ENCODE measurements around the gene DYNC2H1.

DYNC2H1 gene

DNA sequence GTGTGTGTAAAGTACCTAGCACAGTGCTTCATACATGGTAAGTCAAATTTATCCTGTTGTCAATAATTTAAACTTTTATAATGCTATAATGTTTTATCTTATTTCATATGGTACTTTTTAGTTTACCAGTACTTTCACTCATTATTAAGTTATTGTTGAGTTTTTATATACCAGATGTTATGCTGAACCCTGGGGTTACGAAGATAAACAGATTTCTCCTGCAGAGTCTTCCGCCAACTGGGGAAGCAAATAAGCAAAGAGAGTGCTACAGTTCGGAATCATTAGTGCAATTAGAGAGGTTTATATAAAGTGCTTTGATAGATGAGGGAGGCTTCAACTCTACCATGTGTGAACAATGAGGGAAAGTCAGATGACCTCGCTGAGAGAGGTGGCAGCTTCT is 362.3 kb downstream of the DYNC2H1 start:
- no peak for DNase-seq (ENCODE audit: low spot score)

DNA sequence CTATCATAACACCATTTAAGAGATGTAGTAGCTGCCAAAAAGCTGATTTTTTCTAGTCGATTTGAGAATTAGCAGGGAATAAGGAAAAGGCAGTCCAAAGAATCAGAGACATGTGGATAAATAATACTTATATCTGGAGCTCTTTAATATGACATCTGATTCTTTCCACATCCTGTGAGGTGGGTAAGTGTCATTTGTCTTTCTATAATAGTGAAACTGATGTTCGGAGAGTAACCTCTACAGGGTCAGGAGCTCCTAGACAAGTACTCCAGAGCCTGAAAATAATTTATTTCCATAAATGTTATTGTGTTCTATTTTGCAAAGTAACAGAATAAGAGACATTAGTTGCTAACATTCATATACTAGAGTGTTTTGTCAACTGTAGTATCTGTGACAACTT is 367.6 kb downstream of the DYNC2H1 start:
- no peak for DNase-seq (ENCODE audit: low spot score)

DNA sequence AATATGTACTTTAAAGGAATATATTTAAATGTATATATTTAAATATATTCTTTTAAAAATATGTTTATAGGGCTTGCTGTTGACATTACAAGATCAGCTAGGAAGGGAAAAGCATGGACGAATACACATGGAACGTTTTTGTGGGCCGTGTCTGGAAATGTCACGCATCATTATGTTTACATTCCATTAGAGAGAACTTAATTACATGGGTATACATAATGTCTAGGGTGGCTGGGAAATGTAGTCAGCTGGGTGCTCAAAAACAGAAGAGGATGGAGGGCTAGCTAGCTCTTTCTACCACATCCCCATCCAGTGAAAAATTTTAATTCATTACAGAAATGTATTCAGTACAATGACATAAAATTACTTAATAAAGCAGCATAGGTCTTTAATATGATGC is 371.2 kb downstream of the DYNC2H1 start:
- no peak for DNase-seq (ENCODE audit: low spot score)

DNA sequence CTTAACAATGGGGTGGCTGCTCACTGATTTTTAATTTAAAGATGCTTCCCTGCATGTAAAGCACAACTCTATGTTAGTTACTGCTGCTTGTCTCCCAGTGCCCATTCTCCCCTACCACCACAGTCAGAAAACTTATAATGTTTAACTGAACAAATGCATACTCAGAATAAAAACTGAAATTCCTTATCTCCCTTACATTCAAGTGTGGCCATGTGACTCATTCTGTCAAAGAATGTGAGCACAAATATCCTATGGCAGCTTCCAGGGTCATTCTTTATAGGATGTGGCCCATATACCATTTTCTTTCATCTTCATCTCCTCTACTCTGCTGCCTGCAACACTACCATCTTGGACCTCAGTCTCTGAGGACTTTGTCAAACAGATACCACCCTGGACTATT is 374.8 kb downstream of the DYNC2H1 start:
- no peak for DNase-seq (ENCODE audit: low spot score)

DNA sequence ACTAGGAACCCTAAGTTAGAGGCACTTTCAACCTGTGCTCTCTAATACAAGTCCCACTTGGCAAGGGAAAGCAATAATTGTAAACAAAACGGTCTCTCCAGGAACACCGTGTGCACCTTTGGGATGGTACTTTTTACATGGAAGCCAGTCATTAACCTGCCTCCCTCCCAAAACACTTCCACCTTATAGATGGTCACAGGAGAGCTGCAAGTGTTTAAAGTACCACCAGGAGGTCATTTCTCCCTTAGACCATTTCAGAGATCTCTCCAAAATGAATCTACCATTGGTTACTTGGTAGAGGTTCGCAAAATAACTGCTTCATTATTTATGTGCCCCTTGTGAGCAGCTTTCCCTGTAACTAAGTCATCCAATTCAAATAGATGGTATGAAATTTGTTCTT is 375.3 kb downstream of the DYNC2H1 start:
- no peak for DNase-seq (ENCODE audit: low spot score)

DNA sequence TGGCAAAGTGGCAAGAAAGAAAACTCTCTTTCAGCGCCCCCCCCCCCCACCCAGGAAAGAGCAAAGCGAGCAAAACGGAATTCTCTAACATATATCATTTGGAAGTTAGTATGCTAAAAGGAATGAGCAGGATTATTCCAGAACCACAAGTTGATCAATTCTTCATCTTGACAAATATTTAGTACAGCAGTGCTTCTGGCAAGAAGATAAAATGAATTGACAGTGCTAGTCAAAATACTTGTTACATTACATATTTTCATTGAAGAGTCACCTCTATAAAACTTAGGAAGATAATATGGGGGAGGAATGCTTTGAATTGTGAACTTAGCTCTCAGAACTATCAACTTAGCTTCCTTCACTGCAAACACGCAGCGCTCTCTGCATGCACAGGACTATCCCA is 377.4 kb downstream of the DYNC2H1 start:
- DNase-seq (ENCODE audit: low spot score) = no peak

DNA sequence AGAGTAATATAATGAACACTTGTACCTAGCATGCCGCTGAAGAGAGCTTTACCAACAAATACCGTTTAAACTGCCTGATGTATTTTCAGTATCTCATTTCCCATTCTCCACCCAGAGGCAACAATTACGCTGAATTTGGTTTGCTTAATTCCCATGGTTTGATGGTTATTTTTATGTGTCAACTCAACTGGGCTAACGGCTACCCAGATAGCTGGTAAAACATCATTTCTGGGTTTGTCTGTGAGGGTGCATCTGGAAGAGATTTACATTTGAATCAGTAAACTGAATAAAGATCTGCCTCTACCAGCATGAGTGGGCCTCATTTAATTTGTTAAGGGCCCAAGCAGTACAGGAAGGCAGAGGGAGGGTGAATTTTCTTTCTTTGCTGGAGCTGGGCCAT is 377.9 kb downstream of the DYNC2H1 start:
- DNase-seq (ENCODE audit: low spot score) = no peak

DNA sequence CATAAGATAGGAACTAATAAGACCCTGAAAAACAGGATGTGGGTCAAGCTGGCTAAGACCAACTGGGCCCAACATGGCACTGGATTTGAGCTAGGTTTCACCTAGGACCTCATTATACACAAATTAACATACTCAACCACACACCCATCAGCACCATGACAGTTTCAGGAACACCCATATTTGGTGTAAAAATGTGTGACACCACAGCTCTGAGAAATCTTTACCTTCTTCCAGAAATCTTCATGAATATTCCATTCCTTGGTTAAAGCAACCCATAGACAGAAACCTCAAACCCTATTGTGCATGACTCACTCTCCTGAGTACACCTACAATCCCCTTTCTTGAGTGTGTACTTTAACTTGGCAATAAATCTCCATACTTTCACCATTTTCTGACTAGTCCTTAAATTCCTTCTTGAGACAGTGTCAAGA is 378.8 kb downstream of the DYNC2H1 start:
- DNase-seq (ENCODE audit: low spot score) = no peak

DNA sequence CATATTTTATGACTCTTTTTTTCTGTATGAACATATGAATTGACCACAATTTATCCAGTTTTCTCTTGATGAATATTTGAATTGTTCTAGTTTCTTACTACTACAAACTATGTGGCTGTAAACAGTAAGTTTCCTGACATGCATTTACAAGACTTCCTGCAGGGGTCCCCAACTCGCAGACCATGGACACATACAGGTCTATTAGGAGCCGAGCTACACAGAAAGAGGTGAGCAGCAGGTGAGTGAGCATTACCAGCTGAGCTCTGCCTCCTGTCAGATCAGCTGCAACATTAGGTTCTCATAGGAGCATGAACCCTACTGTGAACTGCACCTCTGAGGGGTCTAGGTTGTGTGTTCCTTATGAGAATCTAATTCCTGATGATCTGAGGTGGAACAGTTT is 379.4 kb downstream of the DYNC2H1 start:
- DNase-seq (ENCODE audit: low spot score) = no peak

DNA sequence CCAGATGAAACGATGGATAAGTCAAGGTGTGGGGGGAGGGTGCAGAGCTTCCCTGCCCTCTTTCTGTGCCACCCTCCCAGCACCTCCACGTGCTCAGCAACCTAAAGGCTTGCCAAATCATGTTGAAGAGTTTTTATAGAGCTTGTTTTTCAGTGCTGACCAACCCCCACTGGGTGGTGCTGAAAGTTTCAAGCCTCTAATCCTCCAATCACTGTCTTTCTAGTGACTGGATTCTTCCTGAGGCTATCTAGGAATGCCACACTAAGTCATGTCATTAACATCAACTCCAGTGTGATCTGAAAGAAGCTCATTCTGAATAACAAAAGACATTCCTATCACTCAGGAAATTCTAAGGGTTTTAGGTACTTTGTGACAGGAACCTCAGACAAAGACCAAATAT is 382.6 kb downstream of the DYNC2H1 start:
- no peak for DNase-seq (ENCODE audit: low spot score)

DNA sequence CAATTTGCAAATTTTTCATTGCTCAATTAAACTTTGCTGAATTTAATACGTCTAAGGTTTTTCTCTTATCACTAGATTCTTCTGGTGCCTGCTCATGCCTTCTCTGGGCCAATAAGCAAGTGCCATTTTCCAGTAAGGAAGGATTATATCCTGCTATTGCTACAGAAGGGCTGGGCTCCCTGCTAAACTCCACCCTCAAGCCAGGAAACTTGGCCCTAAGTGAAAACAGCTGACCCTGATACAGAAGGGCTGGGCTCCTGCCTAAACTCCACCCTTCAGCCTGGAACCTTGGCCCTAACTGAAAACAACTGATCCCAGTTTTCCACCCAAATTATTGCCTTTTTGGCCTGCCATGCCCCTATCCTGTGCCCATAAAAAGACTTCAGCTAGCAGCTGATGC is 385.3 kb downstream of the DYNC2H1 start:
- DNase-seq (ENCODE audit: low spot score) = no peak

DNA sequence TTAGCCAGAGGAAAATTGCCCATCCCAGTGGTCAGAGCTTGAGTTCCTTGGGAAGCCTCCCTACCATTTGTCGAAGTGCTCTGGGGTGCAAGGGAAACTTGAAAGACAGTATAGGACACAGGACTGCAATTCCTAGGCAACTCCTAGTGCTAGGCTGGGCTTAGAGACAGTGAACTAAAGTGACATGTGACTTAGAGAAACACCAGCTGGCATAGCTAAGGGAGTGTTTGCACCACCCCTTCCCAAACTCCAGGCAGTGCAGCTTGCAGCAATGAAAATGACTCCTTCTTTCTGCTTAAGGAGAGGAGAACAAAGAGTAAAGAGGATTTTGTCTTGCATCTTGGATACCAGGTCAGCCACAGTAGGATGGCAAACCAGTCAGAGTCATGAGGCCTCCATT is 388.0 kb downstream of the DYNC2H1 start:
- DNase-seq (ENCODE audit: low spot score) = no peak

DNA sequence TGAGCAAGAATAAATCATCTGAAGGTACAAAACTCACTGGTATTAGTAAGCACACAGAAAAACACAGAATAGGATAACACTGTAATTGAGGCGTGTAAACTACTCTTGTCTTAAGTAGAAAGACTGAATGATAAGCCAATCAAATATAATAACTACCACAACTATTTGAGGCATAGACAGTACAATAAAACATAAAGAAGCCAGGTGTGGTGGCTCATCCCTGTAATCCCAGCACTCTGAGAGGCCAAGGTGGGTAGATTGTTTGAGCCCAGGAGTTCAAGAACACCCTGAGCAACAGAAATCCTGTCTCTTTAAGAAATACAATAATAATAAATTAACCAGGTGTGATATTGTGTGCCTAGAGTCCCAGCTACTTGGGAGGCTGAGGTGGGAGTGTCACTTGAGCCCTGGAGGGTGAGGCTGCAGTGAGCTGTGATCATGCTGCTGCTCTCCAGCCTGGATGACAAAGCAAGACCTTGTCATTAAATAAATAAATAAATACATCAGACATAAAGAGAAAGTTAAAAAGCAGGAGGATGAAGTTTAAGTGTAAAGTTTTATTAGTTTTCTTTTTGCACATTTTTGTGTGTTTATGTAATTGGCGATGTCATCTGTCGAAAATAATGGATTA is 390.6 kb downstream of the DYNC2H1 start:
- DNase-seq (ENCODE audit: low spot score) = no peak

DNA sequence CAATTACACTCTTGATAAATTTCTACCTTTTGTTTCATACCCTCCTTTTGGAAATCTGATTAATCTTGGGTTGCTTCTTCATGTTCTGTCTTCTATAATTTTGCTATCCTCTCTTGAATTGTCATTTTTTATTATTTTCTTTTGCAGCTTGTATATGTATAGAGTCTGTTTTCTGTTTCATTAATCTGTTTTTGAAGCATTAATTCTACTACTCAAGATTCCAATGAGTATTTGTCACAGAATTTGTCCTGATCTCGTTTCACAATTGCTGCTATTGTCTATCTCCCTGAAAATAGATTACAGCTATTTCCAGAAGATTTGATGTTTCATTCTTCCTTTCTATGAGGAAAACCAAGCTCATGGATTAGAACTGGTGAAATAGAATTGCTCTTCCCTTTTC is 406.1 kb downstream of the DYNC2H1 start:
- DNase-seq (ENCODE audit: low spot score) = no peak

DNA sequence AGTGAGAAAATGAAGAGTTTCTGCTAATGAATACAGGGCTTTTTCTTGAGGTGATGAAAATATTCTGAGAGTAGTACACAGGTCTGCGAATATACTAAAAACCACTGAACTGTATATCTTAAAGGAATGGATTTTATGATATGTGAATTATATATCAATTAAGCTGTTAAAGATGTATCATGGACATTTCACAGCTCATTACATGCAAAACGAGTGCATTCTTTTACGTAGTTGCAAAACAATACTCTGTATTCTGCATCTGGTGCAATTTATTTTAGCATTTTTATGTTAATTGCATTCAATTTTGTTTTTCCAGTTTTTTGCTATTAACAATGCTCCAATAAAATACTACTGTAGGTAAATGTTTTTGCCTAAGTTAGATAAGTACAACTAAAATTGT is 411.6 kb downstream of the DYNC2H1 start:
- no peak for DNase-seq (ENCODE audit: low spot score)

DNA sequence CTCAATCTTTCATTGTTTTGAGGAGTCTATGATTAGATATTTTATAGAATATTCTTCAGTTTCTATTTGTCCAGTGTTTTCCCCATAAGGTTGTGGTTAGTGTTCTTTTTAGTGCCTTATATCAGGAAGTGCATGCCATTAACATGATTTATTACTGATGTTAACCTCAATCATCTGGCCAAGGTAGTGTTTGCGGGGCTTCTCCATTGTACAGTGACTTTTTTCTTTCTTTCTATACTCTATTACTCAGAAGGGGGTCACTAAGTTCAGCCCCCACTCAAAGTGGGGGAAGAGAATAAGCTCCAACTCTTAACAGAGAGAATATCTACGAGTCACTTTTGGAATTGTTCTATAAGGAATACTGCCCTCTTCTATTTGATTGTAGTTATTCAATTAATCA is 415.8 kb downstream of the DYNC2H1 start:
- no peak for DNase-seq (ENCODE audit: low spot score)

DNA sequence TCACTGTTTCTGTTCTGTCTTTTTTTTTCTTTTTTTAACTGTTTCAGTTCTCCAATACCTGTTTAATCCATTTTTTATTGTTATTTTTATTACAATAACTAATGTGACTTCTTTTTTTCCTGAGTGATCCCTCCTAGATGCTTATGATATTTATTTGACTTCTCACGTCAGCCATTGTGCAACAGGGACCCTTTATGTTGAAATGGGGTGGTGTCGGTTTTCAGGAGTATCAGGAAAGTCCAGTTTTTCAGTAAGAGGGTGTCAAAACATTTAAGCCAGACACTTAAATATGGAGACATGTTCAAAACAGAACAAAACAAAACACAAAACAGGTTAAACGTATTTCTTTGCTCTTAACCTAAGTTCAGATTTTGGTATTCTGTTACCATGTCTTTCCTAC is 418.8 kb downstream of the DYNC2H1 start:
- DNase-seq (ENCODE audit: low spot score) = no peak

DNA sequence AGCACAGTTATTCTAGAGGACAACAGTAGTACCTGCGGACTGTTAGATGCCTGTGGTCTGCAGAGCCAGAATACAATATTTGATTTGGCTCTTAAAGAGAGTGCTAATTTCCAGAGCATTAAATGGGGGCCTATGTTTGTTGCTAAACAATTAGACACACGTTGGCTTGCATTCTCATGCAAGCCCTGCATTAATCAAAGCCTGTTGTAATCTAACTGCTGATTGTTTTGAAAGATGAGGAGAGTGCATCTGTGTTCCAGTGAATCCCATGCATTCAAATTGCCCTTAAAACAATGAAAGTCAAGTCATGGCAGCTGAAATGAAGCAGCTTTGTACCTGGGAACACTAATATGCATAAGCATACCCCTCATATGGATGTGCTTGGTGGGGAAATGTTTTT is 419.4 kb downstream of the DYNC2H1 start:
- DNase-seq (ENCODE audit: low spot score) = no peak

DNA sequence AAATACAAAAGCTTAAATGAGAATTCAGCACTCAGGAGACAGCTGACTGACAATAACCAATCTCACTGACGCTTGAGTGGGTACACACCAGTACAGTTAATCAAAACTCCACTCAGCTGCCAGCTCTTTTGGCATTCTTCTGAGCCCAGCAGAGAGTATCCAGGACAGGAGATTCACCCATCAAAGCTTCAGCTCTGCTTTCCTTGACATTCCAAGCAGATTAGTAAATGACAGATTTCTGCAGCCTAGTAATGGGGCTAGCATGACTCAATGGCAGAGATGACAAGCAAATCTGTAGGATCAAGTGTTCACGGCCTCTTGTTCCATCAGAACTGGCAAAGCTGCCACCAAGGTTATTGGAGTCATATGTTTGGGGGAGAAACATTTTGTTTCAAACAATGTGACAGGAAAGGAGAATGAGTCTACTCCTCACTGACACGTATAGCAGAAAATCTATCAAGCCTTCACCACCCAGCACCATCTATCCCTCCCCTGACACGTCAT is 420.0 kb downstream of the DYNC2H1 start:
- no peak for DNase-seq (ENCODE audit: low spot score)

Data from hematopoietic multipotent progenitor cell treated with erythropoietin and hydrocortisone succinate and interleukin-3 and kit ligand, for 15 days (in vitro differentiated cells).